GM18907 (cell line): ENCODE measurements around the gene GPR173.
A peak's percentile ranks its signal among the peaks of the same experiment; 100 is the strongest.

Experiments used
- ATAC-seq: cut with Tn5 transposase; IDR thresholded peaks from one replicate; pipeline ENCODE4 v1.9.1; 2021; ENCODE audit warnings: mild to moderate bottlenecking, moderate library complexity; ENCODE audit not compliant: unreplicated experiment

The GPR173 gene

DNA sequence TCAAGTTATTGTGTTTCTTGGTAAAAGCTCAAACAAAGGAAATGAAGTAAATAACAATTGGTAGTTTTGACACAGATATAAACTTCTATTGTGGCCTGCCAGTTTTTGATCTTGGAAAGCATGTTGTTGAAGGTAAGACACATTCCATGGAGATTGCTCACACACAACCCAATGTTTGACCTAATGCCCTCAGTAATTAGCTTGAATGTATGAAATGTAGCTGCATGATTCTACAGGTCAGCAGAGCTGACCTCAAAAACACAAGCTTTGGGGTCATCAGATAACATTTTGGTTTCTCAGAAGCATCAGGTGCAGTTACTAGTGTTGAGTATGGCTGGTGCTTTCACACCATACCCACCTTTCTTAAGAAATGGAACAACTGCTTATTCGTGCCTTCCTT lies 16.5 kb downstream of the GPR173 start:
- ATAC-seq = no peak

GRCh38 chrX:53071064-53071463 lies 22.5 kb downstream of the GPR173 start:
- no peak for ATAC-seq

GRCh38 chrX:53071604-53072417 lies 23.2 kb downstream of the GPR173 start:
- peak; percentile 76 for ATAC-seq

- no peak for ATAC-seq
Measured at GRCh38 chrX:53072418-53073114, 24.0 kb downstream of the GPR173 start.

GRCh38 chrX:53073115-53073586 lies 24.6 kb downstream of the GPR173 start:
- ATAC-seq = no peak

- no peak for ATAC-seq
Measured at GRCh38 chrX:53075011-53075410, 26.4 kb downstream of the GPR173 start.

DNA sequence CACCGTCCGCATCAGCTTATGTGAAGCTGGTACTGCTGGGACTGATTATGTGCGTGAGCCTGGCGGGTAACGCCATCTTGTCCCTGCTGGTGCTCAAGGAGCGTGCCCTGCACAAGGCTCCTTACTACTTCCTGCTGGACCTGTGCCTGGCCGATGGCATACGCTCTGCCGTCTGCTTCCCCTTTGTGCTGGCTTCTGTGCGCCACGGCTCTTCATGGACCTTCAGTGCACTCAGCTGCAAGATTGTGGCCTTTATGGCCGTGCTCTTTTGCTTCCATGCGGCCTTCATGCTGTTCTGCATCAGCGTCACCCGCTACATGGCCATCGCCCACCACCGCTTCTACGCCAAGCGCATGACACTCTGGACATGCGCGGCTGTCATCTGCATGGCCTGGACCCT lies 28.1 kb downstream of the GPR173 start:
- ATAC-seq = no peak

DNA sequence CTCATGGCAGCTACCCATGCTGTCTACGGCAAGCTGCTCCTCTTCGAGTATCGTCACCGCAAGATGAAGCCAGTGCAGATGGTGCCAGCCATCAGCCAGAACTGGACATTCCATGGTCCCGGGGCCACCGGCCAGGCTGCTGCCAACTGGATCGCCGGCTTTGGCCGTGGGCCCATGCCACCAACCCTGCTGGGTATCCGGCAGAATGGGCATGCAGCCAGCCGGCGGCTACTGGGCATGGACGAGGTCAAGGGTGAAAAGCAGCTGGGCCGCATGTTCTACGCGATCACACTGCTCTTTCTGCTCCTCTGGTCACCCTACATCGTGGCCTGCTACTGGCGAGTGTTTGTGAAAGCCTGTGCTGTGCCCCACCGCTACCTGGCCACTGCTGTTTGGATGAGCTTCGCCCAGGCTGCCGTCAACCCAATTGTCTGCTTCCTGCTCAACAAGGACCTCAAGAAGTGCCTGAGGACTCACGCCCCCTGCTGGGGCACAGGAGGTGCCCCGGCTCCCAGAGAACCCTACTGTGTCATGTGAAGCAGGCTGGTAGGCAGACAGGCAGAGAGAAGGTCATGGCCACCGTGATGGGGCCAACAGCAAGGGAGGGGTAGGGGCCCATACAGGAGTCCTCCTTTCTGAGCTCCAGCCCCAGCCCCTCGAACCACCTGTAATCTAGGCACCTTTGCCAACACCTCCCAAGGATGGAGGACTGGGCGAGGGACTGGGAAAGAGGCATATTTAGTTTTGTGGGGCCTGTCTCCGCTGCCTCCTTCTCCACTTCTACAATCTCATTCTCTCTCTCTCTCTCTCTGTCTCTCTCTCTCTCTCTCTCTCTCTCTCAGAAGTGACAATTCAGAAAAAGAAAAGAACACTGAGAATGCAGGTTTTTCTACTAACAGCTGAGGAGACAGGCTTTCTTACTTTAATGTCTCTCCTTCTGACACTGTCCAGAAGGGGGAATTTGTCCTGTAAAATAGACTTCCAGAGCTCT lies 28.9 kb downstream of the GPR173 start:
- no peak for ATAC-seq

DNA sequence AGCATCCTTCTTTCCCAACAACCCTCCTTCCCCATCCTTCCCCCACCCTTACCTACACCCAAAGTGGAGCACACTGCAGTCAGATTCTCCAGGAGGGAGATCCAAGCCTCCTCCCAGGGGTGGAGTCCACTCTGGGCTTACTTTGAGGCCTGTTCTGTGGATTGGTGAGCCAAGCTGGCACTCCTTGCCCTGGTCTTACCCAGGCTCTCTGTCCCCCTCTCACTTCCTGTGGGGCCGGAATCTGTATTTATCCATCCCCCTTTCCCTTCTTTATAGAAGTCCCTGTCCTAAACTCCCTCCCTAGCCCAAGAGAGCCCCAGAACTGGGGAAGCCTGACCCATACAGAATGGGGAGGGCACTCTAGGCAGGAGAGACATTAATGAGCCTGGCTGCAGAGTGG lies 30.4 kb downstream of the GPR173 start:
- no peak for ATAC-seq

DNA sequence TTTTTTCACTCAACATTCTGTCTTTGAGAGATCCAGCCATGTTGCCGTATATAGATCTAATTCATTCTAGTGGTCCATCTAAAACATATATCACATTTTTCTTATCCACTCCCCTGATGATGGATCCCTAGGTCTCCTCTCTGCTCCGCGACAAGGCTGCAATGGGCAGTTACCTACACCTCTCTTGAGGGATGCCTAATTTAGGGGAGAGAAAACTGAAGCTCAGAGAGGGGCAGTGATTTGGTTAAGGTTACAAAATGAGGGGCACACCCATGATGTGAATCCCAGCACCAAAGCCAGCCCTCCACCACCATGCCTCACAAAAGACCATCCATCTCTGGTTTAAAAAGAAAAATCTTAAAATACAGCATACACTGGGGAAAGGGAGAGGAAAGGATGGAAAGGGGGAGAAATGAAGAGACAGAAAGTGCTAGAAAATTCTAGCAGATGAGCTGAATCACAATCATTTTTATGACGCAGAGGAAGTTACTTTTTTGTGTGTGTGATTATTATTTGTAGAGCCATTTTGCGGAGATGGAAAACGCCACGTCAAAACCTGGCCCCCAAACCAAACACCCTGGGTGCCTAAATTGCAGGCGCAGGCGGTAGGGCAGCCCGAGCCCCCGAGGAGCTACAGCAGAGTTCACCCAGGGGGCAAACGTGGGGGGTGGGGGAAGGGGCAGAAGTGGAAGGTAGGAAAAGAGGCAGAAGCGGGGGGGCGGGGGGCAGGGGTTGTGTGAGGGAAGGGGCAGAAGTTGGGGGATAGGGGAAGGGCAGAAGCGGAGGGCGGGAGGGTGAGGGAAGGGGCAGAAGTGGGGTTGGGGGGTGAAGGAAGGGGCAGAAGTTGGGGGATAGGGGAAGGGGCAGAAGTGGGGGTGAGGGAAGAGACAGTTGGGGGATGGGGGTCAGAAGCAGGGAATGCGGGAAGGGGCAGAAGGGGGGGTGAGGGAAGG lies 32.3 kb downstream of the GPR173 start:
- ATAC-seq = no peak

DNA sequence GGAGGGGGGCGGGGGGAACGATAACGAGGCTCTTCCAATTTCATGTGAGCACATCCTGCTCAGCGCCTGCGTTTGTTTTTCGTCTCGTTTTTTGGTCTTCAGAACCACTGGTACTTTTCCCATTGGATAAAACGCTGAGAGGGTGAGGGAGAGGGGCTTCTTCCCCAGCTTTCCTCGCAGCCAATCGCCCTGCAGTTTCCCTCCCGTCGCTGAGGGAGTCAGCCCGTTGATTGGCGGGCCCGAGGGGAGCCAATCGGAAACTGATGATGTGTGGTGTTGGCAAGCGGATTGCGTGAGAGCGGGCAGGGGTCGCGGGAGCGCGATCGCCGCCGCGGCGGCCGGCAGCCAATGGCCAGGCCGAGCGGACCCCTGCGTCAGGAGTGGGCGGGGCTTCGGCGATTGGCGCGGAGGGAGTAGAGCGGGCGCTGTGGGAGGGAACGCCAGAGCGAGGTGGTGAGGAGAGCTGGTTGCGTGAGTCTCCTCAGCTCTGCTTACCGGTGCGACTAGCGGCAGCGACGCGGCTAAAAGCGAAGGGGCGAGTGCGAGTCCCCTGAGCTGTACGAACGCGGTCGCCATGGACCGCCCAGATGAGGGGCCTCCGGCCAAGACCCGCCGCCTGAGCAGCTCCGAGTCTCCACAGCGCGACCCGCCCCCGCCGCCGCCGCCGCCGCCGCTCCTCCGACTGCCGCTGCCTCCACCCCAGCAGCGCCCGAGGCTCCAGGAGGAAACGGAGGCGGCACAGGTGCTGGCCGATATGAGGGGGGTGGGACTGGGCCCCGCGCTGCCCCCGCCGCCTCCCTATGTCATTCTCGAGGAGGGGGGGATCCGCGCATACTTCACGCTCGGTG lies 33.6 kb downstream of the GPR173 start, which contains the start of gene TSPYL2:
Gene TSPYL2 (plus strand): TSS at position 443 of the 848 bp plus-strand sequence. CDS start 132 bp downstream, at position 575.
- ATAC-seq = peak; percentile 92

- no peak for ATAC-seq
Measured at GRCh38 chrX:53082773-53083616, 34.4 kb downstream of the GPR173 start.

GRCh38 chrX:53084043-53084570 lies 35.5 kb downstream of the GPR173 start:
- no peak for ATAC-seq

DNA sequence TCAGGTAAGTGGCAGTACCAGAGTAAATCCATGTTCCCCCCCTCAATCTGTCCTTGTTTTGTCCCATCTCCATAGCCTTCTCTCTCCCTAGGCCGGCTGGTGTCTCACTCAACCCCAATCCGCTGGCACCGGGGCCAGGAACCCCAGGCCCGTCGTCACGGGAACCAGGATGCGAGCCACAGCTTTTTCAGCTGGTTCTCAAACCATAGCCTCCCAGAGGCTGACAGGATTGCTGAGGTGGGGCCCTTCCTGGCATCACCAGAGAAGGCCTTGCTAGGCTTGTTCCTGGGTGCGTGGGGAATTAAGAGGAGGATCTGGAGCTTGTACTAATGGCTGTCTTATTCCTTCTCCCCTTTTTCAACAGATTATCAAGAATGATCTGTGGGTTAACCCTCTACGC lies 36.3 kb downstream of the GPR173 start:
- no peak for ATAC-seq

DNA sequence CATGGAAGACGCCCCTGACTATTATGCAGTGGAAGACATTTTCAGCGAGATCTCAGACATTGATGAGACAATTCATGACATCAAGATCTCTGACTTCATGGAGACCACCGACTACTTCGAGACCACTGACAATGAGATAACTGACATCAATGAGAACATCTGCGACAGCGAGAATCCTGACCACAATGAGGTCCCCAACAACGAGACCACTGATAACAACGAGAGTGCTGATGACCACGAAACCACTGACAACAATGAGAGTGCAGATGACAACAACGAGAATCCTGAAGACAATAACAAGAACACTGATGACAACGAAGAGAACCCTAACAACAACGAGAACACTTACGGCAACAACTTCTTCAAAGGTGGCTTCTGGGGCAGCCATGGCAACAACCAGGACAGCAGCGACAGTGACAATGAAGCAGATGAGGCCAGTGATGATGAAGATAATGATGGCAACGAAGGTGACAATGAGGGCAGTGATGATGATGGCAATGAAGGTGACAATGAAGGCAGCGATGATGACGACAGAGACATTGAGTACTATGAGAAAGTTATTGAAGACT lies 37.2 kb downstream of the GPR173 start:
- ATAC-seq = no peak

DNA sequence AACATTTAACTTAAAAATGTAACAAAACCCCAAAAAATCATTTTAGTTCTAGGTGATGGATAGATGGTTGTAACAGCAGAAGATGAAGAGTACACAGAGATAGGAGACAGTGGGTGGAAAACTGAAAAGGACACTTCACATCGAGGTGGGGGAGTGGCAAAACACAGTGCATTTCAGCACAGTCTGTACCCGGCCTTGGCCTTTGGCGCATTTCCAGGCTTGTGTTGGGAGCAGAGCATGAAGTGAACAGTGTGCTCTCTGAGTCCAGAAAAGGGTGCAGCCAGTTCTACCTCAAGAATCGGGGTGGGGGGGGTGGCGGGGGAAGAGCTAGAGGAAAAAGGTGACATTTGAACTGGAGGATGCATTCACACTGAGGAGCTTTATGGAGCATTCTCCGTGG lies 37.9 kb downstream of the GPR173 start:
- no peak for ATAC-seq

DNA sequence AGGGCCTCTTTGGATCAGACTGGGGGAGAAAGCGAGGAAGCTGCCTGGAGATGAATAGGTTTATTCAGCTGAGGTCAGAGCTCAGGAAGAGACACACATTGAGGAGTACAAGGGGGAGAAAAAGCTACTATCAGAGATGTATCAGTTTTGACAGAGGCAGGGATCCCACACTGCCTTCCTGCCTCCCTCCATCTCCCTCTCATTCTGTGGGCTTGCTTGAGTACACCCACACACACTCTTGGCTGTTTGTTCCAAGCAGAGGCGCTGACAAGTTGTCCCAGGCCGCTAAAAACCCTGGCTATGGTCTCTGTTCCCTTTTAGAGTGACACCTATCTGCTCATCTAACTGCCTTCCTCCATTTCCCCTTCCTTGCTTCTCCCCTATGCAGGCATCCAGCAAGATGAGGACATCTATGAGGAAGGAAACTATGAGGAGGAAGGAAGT lies 38.8 kb downstream of the GPR173 start:
- no peak for ATAC-seq
